Kidney tubule cell (primary cell): ENCODE data around the gene C16orf86.
"Not testable (repeated sequence)": the region's sequence is repeated elsewhere in the genome, so short reads cannot be mapped to it uniquely, and the experiment has no call there.

Experiments
- DNase-seq: peaks from one replicate; pipeline ENCODE4 v3.0.0-alpha.2; 2018; ENCODE audit warnings: low spot score

C16orf86 gene

DNA sequence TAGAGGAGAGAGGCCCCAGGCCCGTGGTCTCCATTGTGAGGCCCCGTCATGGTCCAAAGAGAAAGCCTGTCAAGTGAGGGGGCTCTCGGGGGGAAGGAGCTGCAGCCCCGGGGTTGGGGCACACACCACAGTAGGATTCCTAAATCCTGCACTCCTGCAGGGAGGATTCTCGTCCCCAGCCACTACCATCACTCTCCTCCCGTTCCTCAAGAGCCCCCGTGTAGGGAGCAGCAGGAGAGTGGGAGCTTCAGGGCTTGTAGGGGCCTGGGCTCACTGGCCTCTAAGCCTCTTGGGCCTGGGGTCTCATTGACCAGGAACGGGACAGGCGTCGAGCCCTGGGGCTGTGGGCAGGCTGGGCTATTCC is 821 bp downstream of the C16orf86 start:
- no peak for DNase-seq

DNA sequence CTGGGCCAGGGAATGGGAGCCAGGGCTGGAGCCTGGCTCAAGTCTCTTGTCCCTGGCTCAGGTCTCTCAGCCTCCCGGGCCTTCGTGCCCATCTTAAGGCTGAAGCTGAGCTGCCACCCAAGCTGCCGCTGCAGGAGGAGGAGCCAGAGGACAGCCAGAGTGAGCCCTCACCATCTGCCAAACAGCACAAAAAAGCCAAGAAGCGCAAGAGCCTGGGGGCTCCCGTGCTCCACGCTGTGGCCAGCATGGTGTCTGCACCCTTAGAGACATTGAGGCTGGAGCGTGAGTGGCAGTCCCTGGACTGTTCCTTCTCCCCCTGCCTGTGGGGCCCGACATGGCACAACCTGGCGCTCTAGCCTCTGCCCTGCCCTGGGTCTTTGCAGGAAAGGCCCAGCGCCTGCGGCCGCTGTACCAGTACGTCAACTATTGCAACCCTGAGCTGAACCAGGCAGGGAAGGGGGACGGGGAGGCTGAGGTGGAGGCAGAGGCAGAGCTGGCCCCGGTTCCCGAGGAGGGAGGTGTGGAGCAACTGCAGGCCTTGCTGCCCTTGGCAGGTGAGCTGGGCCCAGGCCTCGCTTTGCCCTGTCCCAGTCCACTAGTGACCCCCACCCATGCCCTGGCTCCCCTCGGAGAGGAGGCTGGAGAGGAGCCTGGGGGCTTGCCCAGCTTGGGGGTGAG is 1.3 kb downstream of the C16orf86 start:
- DNase-seq, result peak; percentile 95

DNA sequence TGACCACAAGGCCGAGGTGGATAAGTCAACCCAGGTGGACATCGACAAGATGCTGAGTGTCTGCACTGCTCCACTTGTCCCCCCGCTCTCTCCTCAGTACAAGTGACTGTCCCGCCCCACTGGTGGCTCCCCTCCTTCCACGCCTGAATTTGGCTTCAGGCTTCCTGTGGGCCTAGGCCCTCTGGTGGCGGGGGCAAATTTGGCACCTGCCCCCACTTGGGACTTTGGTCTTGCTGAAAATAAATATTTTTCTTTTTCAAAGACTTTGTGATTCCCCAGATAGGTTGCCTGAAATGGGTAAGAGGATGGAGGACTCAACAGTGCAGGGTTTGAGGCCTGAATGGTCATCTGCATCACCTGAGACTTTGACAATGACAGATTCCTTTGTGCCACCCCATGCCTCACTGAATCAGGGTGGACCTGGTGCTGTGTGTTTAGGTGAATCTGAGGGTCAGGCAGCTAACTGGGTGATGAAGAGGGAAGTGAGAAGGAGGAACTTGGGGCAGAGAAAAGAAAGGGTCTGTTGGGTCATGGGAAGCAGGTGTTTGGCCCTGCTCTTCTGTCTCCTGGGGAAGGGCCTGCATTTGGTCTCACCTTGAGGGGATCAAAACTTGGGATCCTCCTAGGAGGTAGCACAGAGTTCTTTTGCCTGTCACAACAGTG is 2.0 kb downstream of the C16orf86 start:
- DNase-seq, result no peak

DNA sequence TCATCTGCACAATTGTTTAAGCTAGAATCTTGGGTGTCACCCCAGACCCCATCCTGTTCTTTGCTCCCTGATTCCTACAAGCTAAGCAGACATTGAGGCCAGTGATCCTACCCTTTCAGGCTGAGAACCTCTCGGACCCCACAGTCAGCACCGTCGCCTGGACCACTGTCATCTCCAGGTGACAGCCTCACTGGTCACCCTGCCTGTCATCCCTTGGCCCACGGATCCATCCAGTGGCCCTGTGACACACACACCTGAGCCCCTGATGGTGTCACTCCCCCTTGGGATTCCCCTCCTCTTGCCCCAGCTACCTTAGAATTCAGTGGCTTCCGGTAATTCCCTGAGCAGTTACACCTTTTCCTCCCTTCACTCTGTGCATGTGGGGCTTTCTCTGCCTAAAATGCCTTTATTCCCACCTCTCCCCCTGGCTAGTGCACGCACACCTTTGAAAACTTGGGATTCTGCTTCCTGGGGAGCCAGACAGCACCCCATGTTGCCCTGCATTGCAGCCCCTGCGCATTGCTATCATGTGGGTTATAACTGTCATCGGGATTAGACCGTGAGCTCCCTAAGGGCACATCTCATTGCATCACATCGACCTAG is 3.0 kb downstream of the C16orf86 start:
- DNase-seq, result no peak

DNA sequence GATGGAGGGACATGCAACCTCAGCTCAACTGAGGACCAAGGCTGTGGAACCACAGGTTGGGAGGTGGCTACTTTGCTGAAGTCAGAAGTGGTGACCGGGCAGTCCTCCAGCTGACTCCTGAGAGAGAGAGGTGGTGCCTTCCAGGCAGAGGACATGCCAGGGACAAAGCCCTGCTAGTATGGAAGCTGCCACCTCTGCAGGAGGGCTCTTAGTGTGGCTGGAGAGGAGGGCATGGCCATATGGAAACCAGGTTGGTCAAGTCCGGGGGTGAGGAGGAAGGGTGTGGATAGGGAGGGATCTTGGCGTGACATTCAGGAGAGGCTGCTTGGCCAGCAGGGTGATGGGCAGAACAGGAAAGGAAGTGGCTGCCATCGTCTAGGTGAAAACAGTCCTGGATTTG is 5.7 kb downstream of the C16orf86 start:
- no peak for DNase-seq

DNA sequence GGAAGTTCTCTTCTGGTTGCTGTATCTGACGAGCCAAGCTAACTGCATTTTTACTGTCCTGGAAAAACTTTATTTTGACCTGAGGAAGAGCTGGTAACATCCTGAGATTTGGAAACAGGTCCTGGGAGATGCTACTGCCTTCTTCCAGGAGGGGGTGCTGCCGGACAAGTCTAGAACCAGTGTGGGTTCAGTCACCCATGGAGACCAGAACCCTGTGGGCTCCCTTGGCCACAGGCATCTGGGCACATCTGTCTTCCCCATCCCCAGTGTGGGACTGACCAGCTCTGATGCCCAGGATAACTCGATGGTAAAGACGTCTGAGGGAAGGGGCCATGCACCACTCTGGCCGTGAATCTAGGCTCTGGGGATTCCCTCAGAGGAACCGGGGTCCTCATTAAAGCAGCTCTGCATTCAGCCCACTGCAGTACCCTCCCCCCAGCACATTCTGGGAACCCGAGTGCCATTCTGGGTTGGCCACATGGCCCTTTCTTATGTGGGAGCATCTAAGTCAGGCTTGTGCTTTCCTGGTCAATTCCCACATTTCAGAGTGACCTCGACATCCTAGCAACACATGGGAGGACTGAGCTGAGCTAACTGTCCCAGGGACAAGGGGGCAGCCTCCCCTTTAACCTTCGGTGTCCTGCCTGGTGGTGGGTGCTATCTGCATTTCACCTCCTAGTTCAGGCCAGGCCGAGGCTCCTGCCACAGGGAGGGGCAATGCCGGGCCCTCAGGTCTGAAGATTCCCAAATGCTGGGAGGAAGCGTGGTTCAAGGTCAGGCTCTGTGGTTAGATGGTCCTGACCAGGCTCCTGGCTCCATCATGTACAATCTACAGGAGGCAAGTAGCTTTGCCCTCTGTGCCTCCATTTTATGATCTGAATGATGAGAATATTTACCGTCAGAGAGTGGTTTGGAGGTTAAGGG is 6.4 kb downstream of the C16orf86 start:
- DNase-seq, result peak; percentile 79

DNA sequence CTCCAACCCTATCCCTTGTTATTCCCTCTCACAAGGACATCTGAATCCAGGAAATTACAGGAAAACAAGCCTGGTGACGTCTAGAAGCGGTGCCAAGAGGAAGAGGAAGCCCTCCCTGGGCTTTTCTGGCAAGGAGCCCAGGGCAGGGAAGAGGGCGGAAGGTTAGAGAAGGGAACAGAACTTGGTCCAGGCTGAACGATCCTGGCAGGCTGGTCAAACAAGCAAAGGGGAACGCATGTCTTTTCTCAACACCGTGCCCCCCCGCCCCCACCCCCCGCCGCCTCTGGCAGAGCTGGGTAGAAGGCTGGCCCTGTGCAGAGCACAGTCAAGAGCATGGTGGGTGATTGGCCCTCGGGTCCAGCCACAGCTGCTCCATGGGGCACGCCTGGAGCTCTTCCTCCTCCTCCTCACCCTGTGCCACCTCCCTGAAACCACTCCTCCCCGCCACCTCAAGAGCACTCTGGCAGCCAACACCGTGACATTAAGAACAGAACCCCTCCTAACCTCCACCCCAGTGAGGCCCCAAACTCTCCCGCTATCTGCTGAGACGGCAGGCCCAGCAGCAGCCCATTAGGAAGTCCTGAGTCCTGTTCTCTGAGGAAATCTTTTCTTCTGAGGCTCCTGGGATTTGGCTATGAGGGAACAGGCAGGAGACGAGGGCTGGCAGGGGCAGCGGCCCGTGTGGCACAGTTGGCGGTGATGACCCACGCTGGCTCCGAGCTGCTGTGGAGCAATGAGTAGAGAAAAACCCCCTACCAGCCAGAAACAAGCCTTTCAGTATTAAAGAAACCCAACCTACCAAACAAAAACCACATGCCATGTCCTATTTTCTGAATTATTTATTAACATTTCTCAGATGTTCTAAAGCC is 7.3 kb downstream of the C16orf86 start:
- DNase-seq, result peak; percentile 60

DNA sequence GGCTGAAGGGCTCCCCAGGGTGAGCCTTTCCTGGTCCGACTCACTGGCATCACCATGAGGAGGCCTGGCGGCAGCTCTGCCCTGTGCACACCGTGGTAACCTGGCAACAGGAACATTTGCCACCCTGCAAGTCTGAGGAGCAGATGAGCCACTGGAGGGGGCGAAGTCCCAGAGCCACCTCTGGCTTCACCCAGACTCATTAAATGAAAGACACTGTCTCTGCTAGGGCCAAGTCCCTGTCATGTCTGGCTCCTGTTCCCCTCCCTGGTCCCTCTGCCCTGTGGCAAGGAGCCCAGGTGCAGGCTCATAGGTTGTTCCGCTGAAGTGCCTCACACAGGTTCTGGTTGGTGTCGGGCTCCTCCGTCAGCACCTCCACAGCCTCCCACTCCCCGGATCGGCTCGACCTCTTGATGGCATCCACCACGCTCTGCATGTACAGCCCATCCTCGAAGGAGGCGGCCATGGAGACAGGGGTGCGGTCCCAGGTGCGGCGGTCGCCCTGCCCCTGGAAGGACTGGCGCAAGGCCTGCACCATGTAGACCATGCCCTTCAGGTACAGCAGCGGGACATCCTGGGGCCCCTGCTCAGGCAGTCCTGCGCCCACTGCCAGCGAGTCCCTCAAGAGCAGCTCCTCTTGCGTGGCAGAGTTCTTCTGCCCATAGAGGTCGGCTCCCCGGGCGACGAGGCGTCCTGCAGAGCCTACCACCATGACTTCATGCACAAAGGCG is 8.4 kb downstream of the C16orf86 start:
- DNase-seq, result no peak

DNA sequence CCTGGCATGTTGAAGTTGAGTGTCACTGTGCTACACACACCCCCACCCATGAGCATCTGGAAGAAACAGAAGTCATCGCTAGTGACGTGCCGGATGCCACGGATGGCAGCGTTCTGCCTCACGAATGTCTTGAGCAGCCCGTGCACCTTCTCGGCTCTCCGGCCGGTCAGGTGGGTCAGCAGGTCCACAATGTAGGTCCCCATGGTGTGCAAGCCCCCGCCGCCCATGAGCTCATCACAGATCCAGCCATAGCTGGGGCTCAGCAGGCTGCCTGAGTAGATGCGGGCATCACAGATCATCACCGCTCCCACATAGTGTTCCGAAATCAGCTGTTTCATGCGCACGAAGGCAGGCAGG is 8.9 kb downstream of the C16orf86 start:
- DNase-seq, result no peak

DNA sequence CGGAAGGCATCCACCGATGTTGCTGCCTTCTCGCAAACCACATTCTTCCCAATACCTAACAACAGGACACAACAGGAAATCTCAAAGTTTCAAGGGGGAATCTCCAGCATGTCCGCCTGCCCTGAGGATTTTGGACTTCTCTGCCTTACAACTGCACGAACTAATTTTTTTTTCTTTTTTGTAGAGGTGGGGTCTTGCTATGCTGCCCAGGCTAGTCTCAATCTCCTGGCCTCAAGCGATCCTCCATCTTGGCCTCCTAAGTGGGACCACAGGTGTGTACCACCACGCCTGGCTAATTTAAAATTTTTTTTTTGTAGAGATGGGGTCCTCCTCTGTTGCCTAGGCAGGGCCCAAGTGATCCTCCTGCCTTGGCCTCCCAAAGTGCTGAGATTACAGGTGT is 9.4 kb downstream of the C16orf86 start:
- no peak for DNase-seq

DNA sequence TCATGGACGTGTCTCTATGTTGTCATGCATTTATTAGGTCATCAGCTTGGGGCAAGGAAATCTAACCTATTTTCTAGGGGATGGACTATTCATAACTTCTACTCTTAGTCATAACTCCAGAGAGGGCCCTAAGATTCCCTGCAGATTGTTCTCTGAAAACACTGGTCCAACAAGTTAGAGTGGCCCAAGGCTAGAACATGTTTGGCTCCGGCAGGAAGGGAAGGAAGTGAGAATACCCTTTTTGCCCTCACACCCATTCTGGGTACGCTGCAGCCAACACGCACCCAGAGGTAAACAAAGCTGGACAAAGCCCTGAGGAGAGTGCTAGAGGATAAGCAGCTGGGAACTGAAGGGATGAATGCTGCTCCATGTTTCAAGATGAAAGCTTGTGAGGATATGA is 9.9 kb downstream of the C16orf86 start:
- no peak for DNase-seq

DNA sequence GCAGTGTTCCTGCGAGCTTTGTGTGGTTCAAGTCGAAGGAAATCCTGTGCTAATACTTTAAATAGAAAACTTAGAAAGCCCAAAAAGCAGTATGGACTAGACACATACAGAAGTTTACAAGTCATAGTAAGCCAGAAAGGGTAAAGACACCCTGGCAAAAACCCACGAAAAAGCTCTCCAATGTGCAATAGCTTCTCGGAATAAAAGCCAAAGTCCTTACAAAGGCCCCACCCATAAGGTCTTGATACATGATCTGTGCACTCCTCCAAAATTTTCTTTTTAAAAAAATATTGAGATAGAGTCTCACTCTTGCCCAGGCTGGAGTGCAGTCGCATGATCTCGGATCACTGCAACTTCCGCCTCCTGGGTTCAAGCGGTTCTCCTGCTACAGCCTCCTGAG is 10.3 kb downstream of the C16orf86 start:
- no peak for DNase-seq

DNA sequence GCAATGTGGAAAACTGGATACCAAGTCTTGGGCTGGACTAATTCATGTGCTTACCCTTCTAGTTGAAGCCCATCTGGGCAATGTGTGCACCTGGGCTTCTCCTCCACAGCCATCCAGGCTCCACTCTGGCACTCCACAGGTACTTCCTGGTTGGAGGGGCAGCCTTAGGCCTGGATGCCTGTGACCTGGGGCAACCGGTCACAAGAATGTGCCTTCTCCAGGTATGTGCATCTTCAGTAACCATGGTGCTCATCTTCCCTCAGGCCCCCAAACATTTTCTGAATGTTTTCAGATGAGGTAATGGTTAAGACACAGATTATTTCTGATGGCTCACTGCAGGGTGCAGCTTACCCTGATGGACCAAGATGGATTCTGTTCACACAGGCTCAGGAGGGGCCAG is 11.1 kb downstream of the C16orf86 start:
- peak; percentile 41 for DNase-seq

DNA sequence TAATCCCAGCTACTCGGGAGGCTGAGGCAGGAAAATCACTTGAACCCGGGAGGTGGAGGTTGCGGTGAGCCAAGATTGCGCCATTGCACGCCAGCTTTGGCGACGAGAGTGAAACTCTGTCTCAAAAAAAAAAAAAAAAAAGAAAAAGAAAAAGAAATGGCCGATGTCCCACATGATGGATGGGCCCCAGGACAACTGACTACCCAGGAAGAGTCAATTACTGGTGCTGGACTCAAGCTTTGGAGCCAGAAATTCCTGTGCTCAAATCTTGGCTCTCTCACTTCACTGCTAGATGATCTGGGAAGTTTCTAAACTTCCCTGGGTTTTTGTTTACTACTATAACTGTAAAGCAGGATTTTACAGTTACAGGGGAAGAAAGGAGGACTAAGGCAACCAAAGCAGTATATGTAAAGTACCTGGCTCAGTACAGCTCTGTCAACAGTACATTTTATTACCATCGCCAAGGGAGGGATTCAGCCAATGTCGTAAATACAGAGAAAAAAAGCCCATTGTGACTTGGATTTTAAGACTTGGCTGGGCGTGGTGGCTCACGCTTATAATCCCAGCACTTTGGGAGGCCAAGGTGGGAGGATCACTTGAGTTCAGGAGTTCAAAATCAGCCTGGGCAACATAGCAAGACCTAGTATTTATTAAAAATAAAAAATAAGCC is 11.9 kb downstream of the C16orf86 start:
- DNase-seq, result no peak

DNA sequence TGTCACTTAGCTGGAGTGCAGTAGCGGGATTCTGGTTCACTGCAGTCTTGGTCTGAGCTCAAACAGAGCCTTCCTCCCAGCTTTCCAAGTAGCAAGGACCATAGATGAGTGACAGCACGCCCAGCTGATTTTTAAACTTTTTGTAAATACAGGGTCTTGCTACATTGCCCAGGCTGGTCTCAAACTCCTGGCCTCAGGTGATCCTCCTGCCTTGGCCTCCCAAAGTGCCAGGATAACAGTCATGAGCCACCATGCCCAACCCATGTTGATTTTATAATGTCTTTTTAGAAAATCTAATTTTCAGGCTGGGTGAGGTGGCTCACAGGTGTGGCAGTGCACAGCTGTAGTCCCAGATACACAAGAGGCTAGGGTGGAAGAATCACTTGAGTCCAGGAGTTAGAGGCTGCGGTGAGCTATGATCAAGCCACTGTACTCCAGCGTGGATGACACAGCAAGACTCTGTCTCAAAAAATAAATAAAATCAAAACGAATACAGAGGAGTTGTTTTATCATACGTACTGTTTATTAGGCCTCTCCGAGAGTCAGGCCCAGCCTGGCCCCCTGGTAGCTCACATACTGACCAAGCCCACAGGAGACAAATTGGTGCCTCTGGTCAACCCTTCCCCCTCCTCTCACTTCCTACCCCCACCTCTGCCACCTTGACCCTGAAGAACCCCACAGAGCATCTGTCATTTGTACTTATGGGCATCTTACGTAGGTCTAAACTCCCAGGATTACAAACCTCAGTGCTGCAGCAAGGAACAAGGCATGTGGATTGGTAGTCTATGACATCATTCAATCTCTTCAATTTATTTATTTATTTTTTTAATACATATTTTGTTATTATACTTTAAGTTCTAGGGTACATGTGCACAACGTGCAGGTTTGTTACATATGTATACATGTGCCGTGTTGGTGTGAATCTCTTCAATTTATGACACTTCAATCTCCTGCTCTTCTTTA is 13.6 kb downstream of the C16orf86 start:
- no peak for DNase-seq

DNA sequence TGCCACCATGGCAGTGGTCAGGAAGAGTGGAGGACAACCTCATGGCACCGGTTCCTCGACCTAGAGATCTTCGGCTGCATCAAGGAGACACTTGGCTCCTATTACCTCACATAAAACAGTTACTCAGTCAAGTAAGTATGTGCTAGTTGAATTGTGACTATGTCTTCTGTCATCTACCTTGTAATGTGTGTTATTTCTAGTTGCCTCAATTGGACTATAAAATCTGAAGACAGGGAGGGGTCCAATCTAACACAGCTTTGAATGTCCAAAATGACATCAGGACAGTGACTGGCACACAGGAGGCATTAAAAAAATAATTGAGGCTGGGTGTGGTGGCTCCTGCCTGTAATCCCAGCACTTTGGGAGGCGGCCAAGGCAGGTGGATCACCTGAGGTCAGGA is 17.2 kb downstream of the C16orf86 start:
- DNase-seq, result no peak

DNA sequence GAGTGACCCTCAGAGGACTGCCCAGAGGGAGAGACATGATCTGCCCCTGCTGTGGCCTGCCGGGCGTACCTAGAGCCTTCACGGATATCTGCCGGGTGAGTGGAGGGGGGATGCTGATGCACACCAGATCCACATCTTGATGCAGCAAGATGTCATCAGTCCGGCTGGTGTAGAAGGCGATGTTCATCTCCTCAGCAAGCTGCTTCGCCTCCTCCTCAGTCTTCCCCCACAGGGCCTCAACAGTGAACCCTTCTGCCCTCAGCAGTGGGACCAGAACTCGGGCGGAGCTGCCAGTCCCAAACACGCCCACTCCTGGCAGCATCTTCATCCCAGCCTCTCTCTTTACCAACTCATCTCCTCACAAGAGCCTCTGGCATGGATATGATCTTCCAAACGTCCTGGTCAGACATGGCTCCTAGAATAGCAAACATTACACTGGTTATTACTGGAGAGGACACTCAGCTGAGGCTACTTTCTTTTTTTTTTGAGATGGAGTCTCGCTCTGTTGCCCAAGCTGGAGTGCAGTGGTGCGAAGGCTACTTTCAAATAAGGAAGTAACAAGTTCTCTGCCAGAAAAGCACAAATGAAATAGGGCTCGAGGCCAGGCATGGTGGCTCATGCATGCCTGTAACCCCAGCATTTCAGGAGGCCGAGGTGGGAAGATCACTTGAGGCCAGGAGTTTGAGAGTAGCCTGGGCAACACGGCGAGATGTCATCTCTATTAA is 18.9 kb downstream of the C16orf86 start:
- peak; percentile 67 for DNase-seq

DNA sequence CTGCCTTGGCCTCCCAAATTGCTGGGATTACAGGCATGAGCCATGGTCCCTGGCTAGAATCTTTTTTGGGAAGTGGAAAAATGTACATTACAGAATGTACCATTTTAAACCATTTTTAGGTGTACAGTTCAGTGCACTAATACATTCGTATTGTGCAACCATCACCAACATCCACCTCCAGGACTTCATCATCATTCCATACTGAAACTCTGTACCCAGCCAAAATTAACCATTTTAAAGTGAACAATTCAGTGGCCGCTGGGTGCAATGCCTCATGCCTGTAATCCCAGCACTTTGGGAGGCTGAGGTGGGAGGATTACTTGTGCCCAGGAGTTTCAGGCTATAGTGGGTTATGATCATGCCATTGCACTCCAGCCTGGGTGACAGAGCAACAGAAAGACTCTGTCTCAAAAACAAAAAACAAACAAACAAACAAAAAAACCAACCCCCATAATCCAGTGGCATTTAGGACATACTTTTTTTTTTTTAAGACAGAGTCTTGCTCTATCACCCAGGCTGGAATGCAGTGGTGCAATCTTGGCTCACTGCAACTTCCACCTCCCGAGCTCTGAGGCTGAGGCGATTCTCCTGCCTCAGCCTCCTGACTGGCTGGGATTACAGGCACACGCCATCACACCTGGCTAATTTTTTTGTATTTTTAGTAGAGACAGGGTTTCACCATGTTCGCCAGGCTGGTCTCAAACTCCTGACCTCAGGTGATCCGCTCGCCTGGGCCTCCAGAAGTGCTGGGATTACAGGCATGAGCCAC is 27.1 kb downstream of the C16orf86 start:
- not testable (repeated sequence) for DNase-seq
